ENCODE results near the gene DDT. TPM values are rescaled to one million over a fixed set of nuclear protein-coding genes. Genes with fewer than 3 reads are reported as not detected.
"Not testable (repeated sequence)": the region's sequence is repeated elsewhere in the genome, so short reads cannot be mapped to it uniquely, and the experiment has no call there.

Gene DDT
- total and polyA plus RNA-seq, 7 donors: 80.9 to 640 (median 144) TPM

DNA sequence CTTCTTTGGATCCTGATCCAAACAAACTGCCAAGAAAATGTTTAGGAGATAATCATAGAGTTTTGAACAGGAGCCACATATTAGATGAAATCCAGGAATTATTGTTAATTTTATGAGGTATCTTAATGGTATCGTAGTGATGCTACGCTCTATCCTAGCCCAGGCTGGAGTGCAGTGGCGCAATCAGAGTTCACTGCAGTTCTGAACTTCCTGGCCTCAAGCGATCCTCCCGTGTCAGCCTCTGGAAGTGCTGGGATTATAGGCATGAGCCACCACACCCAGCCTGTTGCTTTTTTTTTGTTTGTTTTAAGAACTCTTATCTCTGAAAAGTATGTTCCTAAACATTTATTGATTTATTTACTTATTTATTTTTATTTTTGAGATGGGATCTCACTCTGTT lies 28.6 kb upstream of the DDT start:
- no peaks in the 10 kb centered on the region for H3K9me3 ChIP-seq
- H3K4me3 ChIP-seq: no peak overlapping the region
- 39 to 78% methylated on average over 5 of the region's 5 CpGs for WGBS, 2 donors
- peaks cover 0 to 10% (median 4%) of the 10 kb centered on the region in 4 donors for H3K4me1 ChIP-seq
- H3K27me3 ChIP-seq: no peaks in the 10 kb centered on the region
- no peaks in the 10 kb centered on the region for H3K36me3 ChIP-seq
- H3K27ac ChIP-seq: no peak overlapping the region
- DNase-seq: no peak
- TF ChIP-seq EP300 (IDR thresholded peaks at IDR 0.05) (no peak), POLR2AphosphoS5 (IDR thresholded peaks at IDR 0.05) (no peak), POLR2A (IDR thresholded peaks at IDR 0.05) (no peak)
- TF ChIP-seq, protein P1, sequence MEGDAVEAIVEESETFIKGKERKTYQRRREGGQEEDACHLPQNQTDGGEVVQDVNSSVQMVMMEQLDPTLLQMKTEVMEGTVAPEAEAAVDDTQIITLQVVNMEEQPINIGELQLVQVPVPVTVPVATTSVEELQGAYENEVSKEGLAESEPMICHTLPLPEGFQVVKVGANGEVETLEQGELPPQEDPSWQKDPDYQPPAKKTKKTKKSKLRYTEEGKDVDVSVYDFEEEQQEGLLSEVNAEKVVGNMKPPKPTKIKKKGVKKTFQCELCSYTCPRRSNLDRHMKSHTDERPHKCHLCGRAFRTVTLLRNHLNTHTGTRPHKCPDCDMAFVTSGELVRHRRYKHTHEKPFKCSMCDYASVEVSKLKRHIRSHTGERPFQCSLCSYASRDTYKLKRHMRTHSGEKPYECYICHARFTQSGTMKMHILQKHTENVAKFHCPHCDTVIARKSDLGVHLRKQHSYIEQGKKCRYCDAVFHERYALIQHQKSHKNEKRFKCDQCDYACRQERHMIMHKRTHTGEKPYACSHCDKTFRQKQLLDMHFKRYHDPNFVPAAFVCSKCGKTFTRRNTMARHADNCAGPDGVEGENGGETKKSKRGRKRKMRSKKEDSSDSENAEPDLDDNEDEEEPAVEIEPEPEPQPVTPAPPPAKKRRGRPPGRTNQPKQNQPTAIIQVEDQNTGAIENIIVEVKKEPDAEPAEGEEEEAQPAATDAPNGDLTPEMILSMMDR (IDR thresholded peaks at IDR 0.05): no peak
- intact Hi-C loops (cut with DNase I): no loop called here

DNA sequence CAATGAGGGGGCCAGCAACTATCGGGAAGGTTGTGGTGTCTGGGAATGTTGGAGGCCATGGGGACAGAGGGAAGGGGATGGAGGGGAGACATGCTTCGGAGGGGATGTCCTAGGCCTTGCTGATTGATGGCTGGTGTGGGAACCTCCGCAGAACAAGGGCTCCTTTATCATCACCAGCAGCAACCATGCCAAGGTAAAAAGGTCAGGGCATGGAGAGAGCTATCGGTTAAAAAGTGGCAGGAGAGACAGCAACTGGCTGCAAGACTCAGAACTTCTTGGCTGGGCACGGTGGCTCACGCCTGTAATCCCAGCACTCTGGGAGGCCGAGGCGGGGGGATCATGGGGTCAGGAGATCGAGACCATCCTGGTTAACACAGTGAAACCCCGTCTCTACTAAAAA lies 28.0 kb upstream of the DDT start:
- Histone ChIP-seq H3K9me3 (no peaks in the 10 kb centered on the region), H3K27me3 (no peaks in the 10 kb centered on the region), H3K4me3 (no peak overlapping the region), H3K4me1 (peaks cover 0 to 10% (median 4%) of the 10 kb centered on the region in 4 donors), H3K27ac (no peak overlapping the region), H3K36me3 (no peaks in the 10 kb centered on the region)
- DNase-seq: no peak
- TF ChIP-seq EP300 (IDR thresholded peaks at IDR 0.05): no peak
- TF ChIP-seq POLR2A (IDR thresholded peaks at IDR 0.05): no peak
- no peak for TF ChIP-seq POLR2AphosphoS5 (IDR thresholded peaks at IDR 0.05)
- TF ChIP-seq, protein P1 (IDR thresholded peaks at IDR 0.05): no peak
- 88 to 93% methylated on average over 10 of the region's 10 CpGs for WGBS, 2 donors
- intact Hi-C loops (cut with DNase I): no loop called here

DNA sequence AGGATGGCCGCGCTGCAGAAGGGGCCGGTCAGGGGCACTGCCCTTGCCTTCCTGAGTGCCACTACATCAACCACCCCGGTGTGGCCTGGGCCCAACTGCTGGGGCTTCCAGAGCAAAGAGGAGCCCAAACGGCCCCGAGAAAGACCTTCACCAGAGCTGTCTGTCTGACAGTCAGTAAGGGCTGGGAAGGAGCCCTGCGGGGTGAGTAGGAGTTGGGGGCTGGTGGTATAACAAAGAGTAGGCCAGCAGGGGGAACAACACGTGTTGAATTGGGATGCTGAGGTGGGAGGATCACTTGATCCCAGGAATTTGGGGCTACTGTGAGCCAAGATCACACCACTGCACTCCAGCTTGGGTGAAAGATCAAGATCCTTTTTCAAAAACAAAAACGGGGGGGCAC lies 27.1 kb upstream of the DDT start:
- Histone ChIP-seq H3K27ac (no peak overlapping the region), H3K36me3 (no peaks in the 10 kb centered on the region), H3K9me3 (no peaks in the 10 kb centered on the region), H3K27me3 (no peaks in the 10 kb centered on the region), H3K4me1 (peaks cover 0 to 10% (median 4%) of the 10 kb centered on the region in 4 donors), H3K4me3 (no peak overlapping the region)
- 79 to 88% methylated on average over 9 of the region's 9 CpGs for WGBS, 2 donors
- intact Hi-C loops (cut with DNase I): no loop called here
- no peak for DNase-seq
- TF ChIP-seq POLR2AphosphoS5 (IDR thresholded peaks at IDR 0.05): no peak
- TF ChIP-seq EP300 (IDR thresholded peaks at IDR 0.05): no peak
- TF ChIP-seq, protein P1 (IDR thresholded peaks at IDR 0.05): no peak

DNA sequence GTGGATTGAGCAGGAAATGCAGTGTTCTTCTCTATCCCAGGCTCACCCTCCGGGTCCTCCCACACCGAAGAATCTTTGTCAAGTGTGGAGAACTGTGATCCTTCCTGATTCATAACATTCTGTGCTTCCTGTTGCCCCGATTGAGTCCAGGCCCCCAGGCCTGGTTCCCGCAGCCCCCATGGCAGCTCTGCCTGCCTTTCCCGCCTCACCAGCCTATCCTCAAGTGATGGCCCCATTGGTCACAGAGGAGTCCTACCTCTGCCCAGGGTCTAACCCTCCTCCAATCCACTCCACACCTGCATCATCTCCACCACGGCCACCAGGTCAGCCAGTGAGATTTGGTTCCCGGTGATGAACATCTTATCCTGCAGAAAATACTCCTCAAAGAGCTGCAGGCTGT lies 25.5 kb upstream of the DDT start:
- 86 to 90% methylated on average over 7 of the region's 7 CpGs for WGBS, 2 donors

DNA sequence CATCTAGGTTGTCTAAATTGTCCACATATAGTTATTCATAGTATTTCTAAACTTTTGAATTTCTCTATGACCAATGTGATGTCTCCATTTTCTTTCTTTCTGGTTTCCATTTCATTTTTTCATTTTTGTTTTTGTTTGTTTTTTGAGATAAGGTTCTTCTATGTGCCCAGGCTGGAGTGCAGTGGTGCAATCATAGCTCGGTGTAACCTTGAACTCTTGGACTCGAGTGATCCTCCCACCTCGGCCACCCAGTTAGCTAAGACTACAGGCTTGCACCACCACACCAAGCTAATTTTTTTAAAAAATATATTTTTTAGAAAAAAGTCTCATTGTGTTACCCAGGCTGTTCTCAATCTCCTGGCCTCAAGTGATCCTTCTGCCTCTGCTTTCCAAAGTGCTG lies 22.9 kb upstream of the DDT start:
- Histone ChIP-seq H3K4me1 (no peaks in the 10 kb centered on the region), H3K36me3 (no peaks in the 10 kb centered on the region), H3K4me3 (no peak overlapping the region), H3K27me3 (no peaks in the 10 kb centered on the region), H3K9me3 (no peaks in the 10 kb centered on the region), H3K27ac (no peak overlapping the region)
- DNase-seq: no peak
- 47 to 82% methylated on average over 3 of the region's 3 CpGs for WGBS, 2 donors
- intact Hi-C loops (cut with DNase I): no loop called here
- TF ChIP-seq POLR2A (IDR thresholded peaks at IDR 0.05): no peak

More for the DNA sequence above, 25.5 kb upstream of the DDT start:
- H3K4me1 ChIP-seq; H3K27me3 ChIP-seq; H3K4me3 ChIP-seq; H3K9me3 ChIP-seq; intact Hi-C loops (cut with DNase I); DNase-seq; H3K27ac ChIP-seq; H3K36me3 ChIP-seq: not testable (repeated sequence)

DNA sequence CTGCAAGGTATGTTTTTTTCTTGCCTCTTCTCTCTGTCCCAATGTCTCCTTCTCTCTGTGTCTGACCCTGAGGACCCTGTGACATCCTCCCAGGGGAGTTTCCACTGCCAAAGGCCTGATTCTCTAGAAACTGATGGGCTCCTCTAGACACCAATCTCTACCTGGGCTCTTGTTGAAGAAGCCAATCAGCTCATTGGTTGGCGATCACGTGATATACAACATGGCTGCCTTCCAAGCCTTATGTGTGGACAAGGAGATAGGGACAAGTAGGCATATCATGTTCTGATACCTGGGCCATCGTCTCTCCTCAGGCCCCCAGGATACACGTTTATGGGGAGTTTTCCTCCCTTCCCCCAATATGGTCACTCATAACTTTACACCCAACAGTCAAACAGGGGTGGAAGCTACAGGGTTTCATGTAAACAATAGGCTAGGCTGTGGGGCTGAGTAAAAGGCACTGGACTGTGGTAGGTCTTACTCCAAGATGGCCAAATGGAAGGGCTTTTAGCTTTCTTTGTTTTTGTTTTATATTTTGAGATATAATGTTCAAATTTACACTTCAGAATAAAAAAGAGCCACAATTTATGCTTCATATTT lies 19.4 kb upstream of the DDT start:
- not testable (repeated sequence) for H3K36me3 ChIP-seq, H3K27ac ChIP-seq
- 58 to 87% methylated on average over 4 of the region's 4 CpGs for WGBS, 2 donors

DNA sequence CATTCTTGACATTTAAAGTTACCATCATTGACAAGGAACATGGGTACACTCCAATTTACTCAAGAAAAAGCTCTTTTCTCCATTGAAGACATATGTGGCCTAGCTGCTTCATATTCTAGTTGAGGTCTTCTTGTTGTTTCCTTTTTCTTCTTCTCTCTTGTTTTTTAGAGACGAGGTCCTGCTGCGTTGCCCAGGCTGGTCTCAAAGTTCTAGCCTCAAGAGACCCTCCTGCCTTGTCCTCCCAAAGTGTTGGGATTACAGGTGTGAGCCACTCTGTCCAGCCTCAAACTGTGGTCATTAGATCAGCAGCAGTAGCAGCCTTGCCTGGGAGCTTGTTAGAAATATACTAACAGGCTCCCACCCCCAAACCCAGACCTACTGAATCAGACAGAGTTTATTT lies 18.8 kb upstream of the DDT start:
- H3K4me1 ChIP-seq; DNase-seq; H3K36me3 ChIP-seq; intact Hi-C loops (cut with DNase I); H3K9me3 ChIP-seq; H3K27me3 ChIP-seq; H3K4me3 ChIP-seq; H3K27ac ChIP-seq: not testable (repeated sequence)
- WGBS, 2 donors: 77 to 86% methylated on average over 2 of the region's 2 CpGs

More for the DNA sequence above, 19.4 kb upstream of the DDT start:
- DNase-seq; intact Hi-C loops (cut with DNase I); H3K4me3 ChIP-seq; H3K4me1 ChIP-seq; H3K9me3 ChIP-seq; H3K27me3 ChIP-seq: not testable (repeated sequence)

DNA sequence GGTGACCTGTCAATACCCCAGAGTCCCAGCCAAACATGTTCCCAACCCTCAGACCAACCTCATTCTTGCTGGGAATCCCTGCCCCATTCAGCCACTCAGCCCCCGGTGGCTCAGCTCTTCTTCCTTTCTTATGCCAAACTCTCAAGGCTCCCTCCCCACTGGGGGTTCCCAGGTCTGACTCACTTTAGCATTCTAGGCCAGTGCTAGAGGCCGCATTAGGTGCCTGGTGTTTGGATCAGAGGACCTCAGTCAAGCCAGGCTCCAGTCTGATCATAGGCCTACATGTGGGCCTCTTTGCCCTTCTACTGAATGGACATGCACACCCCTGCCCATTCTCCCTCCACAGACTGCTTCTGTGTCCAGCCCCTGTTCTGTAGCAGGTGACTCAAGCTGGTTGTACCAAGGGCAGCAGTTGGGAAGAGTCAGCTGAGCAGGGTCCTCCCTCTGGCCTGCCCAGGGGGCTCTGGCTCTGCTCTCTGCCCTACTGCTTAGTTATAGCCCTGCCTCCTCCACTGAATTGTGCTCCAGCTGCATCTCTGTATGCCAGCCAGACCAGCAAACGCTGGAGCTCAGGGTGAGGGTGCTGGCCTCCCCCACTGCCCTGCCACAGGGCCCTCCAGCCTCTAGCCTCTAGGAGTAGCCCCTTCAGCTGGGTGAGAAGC lies 15.5 kb upstream of the DDT start:
- H3K27ac ChIP-seq; intact Hi-C loops (cut with DNase I); DNase-seq; H3K4me1 ChIP-seq; H3K4me3 ChIP-seq; H3K27me3 ChIP-seq; H3K36me3 ChIP-seq; H3K9me3 ChIP-seq: not testable (repeated sequence)
- 92 to 97% methylated on average over 2 of the region's 3 CpGs for WGBS, 2 donors

DNA sequence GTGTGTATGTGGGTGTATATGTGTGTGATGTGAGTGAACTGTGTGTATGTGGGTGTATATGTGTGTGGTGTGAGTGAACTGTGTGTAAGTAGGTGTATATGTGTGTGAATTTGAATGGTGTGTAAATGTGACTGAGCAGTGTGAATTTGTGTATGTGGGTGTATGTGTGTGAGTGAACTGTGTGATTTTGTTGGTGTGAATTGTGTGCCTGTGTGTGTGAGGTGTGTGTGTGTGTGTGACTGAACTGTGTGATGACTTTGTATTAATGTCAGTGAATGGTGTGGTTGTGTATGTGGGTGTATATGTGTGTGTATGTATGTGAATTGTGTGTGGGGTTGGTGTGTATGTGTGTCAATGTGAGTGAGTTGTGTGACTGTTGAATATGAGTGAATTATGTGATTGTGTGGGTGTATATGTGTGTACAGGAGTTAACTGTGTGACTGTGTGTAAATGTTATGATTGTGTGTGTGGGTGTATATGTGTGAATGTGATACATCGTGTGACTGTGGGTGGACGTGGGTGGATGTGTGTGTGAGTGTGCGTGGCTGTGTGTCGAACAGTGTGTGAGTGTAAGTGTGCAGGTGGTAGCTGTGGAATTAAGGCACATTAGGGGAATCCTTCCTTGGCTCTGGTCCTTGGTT lies 12.4 kb upstream of the DDT start:
- H3K9me3 ChIP-seq; H3K27me3 ChIP-seq; H3K27ac ChIP-seq; H3K4me1 ChIP-seq; intact Hi-C loops (cut with DNase I); H3K36me3 ChIP-seq; DNase-seq; H3K4me3 ChIP-seq: not testable (repeated sequence)
- 73 to 75% methylated on average over 4 of the region's 4 CpGs for WGBS, 2 donors
